H9 (cell line): Measurements from ENCODE around the gene SCFD2. TPM values are rescaled to one million over a fixed set of nuclear protein-coding genes. Genes with fewer than 3 reads are reported as not detected.

Experiments used
- DNase-seq: peaks from one replicate; pipeline ENCODE4 v3.0.0-alpha.2; 2017
- H2AFZ ChIP-seq: one replicate; pipeline ENCODE4 v1.6.1; 2013; ENCODE audit warnings: mild to moderate bottlenecking, low read length, control low read depth, moderate library complexity
- H2AK5ac ChIP-seq: 2 replicates; pipeline ENCODE4 v1.6.1; 2013; ENCODE audit warnings: low read length, control low read depth, mixed read lengths; ENCODE audit not compliant: insufficient read length
- H2BK120ac ChIP-seq: one replicate; pipeline ENCODE4 v1.6.1; 2013; ENCODE audit warnings: low read depth, mild to moderate bottlenecking, low read length, control low read depth, inconsistent platforms; ENCODE audit not compliant: poor library complexity, severe bottlenecking
- H2BK12ac ChIP-seq: 2 replicates; pipeline ENCODE4 v1.6.1; 2013; ENCODE audit warnings: low read length, control low read depth, mixed read lengths, low read depth; ENCODE audit not compliant: insufficient read length
- H2BK15ac ChIP-seq: 2 replicates; pipeline ENCODE4 v1.6.1; 2013; ENCODE audit warnings: low read depth, low read length, control low read depth
- H2BK20ac ChIP-seq: one replicate; pipeline ENCODE4 v1.6.1; 2013; ENCODE audit warnings: low read depth, mild to moderate bottlenecking, low read length, control low read depth, inconsistent platforms; ENCODE audit not compliant: poor library complexity, severe bottlenecking
- H2BK5ac ChIP-seq: 2 replicates; pipeline ENCODE4 v1.6.1; 2013; ENCODE audit warnings: low read length, control low read depth, mixed read lengths; ENCODE audit not compliant: insufficient read length
- H3K14ac ChIP-seq: 2 replicates; pipeline ENCODE4 v1.6.1; 2013; ENCODE audit warnings: low read length, control low read depth; ENCODE audit not compliant: insufficient read depth
- H3K18ac ChIP-seq: 2 replicates; pipeline ENCODE4 v1.6.1; 2013; ENCODE audit warnings: low read depth, mild to moderate bottlenecking, mixed read lengths, low read length, control low read depth; ENCODE audit not compliant: insufficient read length
- H3K23ac ChIP-seq: 2 replicates; pipeline ENCODE4 v1.6.1; 2013; ENCODE audit warnings: low read length, control low read depth, mixed read lengths, low read depth; ENCODE audit not compliant: insufficient read length
- H3K23me2 ChIP-seq: 2 replicates; pipeline ENCODE4 v1.6.1; 2013; ENCODE audit warnings: low read depth, mild to moderate bottlenecking, mixed read lengths, low read length, control low read depth; ENCODE audit not compliant: insufficient read length, poor library complexity, severe bottlenecking
- H3K27ac ChIP-seq: 2 replicates; pipeline ENCODE4 v1.5.1; 2013; ENCODE audit warnings: low read length, control low read depth, mixed read lengths, low read depth; ENCODE audit not compliant: insufficient read length
- H3K27me3 ChIP-seq: 2 replicates; pipeline ENCODE4 v1.6.1; 2013; ENCODE audit warnings: low read length, control low read depth, inconsistent platforms; ENCODE audit not compliant: insufficient read depth
- H3K4ac ChIP-seq: 2 replicates; pipeline ENCODE4 v1.6.1; 2013; ENCODE audit warnings: low read depth, mild to moderate bottlenecking, control low read depth, inconsistent platforms, low read length, moderate library complexity
- H3K4me1 ChIP-seq: 2 replicates; pipeline ENCODE4 v1.6.1; 2013; ENCODE audit warnings: low read length, control low read depth, inconsistent platforms; ENCODE audit not compliant: insufficient read depth
- H3K4me2 ChIP-seq: 2 replicates; pipeline ENCODE4 v1.6.1; 2013; ENCODE audit warnings: low read length, control low read depth, mixed read lengths; ENCODE audit not compliant: insufficient read length, insufficient read depth
- H3K56ac ChIP-seq: 2 replicates; pipeline ENCODE4 v1.6.1; 2013; ENCODE audit warnings: low read depth, mild to moderate bottlenecking, mixed read lengths, low read length, control low read depth; ENCODE audit not compliant: insufficient read length
- H3K79me1 ChIP-seq: 2 replicates; pipeline ENCODE4 v1.6.1; 2013; ENCODE audit warnings: low read depth, mild to moderate bottlenecking, moderate library complexity, low read length, control low read depth, inconsistent platforms; ENCODE audit not compliant: insufficient read depth, poor library complexity, severe bottlenecking
- H3K79me2 ChIP-seq: 2 replicates; pipeline ENCODE4 v1.6.1; 2013; ENCODE audit warnings: low read length, control low read depth, inconsistent platforms; ENCODE audit not compliant: insufficient read depth
- H3K9ac ChIP-seq: 2 replicates; pipeline ENCODE4 v1.6.1; 2013; ENCODE audit warnings: low read length, control low read depth, mixed read lengths; ENCODE audit not compliant: insufficient read length; ENCODE audit errors: extremely low read depth
- H3K9me3 ChIP-seq: one replicate; pipeline ENCODE4 v1.6.1; 2013; ENCODE audit warnings: low read depth, low read length, inconsistent platforms; ENCODE audit not compliant: control insufficient read depth
- H3T11ph ChIP-seq: one replicate; pipeline ENCODE4 v1.6.1; 2013; ENCODE audit warnings: mild to moderate bottlenecking, low read length, control low read depth, inconsistent platforms
- H4K20me1 ChIP-seq: one replicate; pipeline ENCODE4 v1.6.1; 2013; ENCODE audit not compliant: control insufficient read depth, insufficient read length, insufficient read depth
- H4K5ac ChIP-seq: 2 replicates; pipeline ENCODE4 v1.6.1; 2013; ENCODE audit warnings: low read depth, mild to moderate bottlenecking, mixed read lengths, low read length, control low read depth; ENCODE audit not compliant: insufficient read length
- H4K8ac ChIP-seq: replicated peaks from 2 replicates; pipeline ENCODE4 v1.6.1; 2013; ENCODE audit warnings: low read length, control low read depth, mixed read lengths, low read depth; ENCODE audit not compliant: insufficient read length
- H4K91ac ChIP-seq: 2 replicates; pipeline ENCODE4 v1.6.1; 2013; ENCODE audit warnings: low read depth, mild to moderate bottlenecking, moderate library complexity, mixed read lengths, low read length, control low read depth; ENCODE audit not compliant: insufficient read length
- H3K27ac Mint-ChIP-seq, 3 experiments: 2 replicates in 2 of 3; 3 replicates in 1 of 3; pipeline ENCODE4 v1.8.0; 2020 to 2021; ENCODE audit warnings: mixed read lengths in 3 of 3, mild to moderate bottlenecking in 1 of 3, moderate library complexity in 1 of 3
- H3K27me3 Mint-ChIP-seq: 2 replicates; pipeline ENCODE4 v1.8.0; 2021; ENCODE audit warnings: low read depth, mild to moderate bottlenecking, moderate library complexity, mixed read lengths
- H3K36me3 Mint-ChIP-seq, 3 experiments: 2 replicates in 2 of 3; 3 replicates in 1 of 3; pipeline ENCODE4 v1.8.0; 2020 to 2021; ENCODE audit warnings: low read depth in 3 of 3, mixed read lengths in 3 of 3; ENCODE audit not compliant: insufficient read depth in 1 of 3
- H3K4me1 Mint-ChIP-seq, 2 experiments: 2 replicates each; pipeline ENCODE4 v1.8.0; 2020; ENCODE audit warnings: mixed read lengths in 2 of 2
- H3K4me3 Mint-ChIP-seq, 2 experiments: 2 replicates in 1 of 2; 3 replicates in 1 of 2; pipeline ENCODE4 v1.8.0; 2020 to 2021; ENCODE audit warnings: mild to moderate bottlenecking in 2 of 2, mixed read lengths in 2 of 2, moderate library complexity in 1 of 2
- H3K9me3 Mint-ChIP-seq, 2 experiments: 2 replicates in 1 of 2; 3 replicates in 1 of 2; pipeline ENCODE4 v1.8.0; 2020; ENCODE audit warnings: mild to moderate bottlenecking in 2 of 2, mixed read lengths in 2 of 2, moderate library complexity in 1 of 2
- WGBS: extraction: QIAGEN DNeasy Blood & Tissue Kit; methylation state at CpG from one replicate; pipeline ENCODE4 v1.1.7; 2013; ENCODE audit warnings: missing lambda C conversion rate, low lambda C conversion rate, mixed read lengths; ENCODE audit not compliant: insufficient read length; ENCODE audit errors: extremely low coverage; 5-methylcytosine and 5-hydroxymethylcytosine counted together
- total RNA-seq: library from RNA; stranded (reverse); gene quantifications from 2 replicates; pipeline ENCODE4 v1.2.1, GENCODE V29; 2021
- TF ChIP-seq, protein P1 (sequence below): fragments of 200-600 bp; sonication (generic); conservative IDR thresholded peaks from 3 replicates; pipeline ENCODE4 v1.8.0; 2021; ENCODE audit warnings: antibody characterized with exemption, mild to moderate bottlenecking

SCFD2 gene
- total RNA-seq, 1 experiment from 2014 or later: 10.1 TPM

DNA sequence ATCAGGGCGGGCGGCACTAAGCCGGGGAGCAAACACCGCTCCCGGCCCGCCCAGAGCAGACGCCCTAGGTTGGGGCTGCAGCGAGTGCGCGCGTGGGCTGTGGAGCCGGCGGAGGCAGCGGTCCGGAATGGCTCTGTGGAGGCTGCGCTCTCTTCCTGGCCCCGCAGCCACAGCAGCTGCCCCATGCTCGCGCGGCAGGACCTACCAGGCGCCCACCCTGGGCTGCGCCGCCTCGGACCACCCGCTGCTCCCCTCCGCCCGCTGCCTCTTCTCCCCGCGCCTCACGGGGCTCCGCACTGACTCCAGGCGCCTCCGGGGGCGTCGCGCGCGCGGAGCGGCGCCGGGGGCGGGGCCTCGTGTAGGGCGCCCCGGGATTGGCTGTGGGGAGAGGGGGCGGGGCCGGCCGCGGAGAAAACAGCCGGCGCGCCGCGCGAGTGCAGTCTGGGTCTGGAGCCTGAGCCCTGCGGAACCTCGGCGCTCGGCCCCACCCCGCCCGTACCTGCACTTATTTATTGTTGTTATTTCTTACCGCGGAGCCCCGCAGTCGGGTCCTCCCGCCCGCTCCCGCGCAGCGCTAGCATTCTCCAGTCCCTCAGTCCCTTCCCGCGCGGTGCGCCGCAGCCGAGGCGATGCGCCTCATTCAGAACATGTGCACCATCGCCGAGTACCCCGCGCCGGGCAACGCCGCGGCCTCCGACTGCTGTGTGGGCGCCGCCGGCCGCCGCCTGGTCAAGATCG lies 503.8 kb downstream of the SCFD2 start, which contains the start of gene RASL11B:
TSS of gene RASL11B (plus strand) at position 439 of the 738 bp plus-strand sequence. CDS start at position 630, 191 bp downstream.
- Histone ChIP-seq H3K56ac (no peak within 1 kb of the TSS), H2BK120ac (no peak within 1 kb of the TSS), H3K18ac (peak within 1 kb of the TSS; percentile 72), H3K9ac (peak within 1 kb of the TSS; percentile 93), H3K27me3 (no peaks in the 10 kb centered on the region), H2BK5ac (no peak within 1 kb of the TSS), H3K27ac (no peak within 1 kb of the TSS), H3K79me1 (no peaks in the 10 kb centered on the region), H2AK5ac (no peak within 1 kb of the TSS), H3K14ac (peak within 1 kb of the TSS; percentile 88), H2BK20ac (no peak within 1 kb of the TSS), H4K5ac (no peak within 1 kb of the TSS), H4K8ac (no peak within 1 kb of the TSS), H4K91ac (no peak within 1 kb of the TSS), H3T11ph (no peak within 1 kb of the TSS), H2AFZ (no peak within 1 kb of the TSS), H2BK12ac (no peak within 1 kb of the TSS), H3K23me2 (peaks cover 13% of the 10 kb centered on the region), H3K23ac (no peak within 1 kb of the TSS), H3K9me3 (peaks cover 7% of the 10 kb centered on the region), H3K79me2 (peaks cover 8% of the 10 kb centered on the region; the same call in 1 of the 2 replicates), H2BK15ac (no peak within 1 kb of the TSS), H3K4me1 (peaks cover 7% of the 10 kb centered on the region), H4K20me1 (no peaks in the 10 kb centered on the region), H3K4ac (no peak within 1 kb of the TSS), H3K4me2 (peak within 1 kb of the TSS; percentile 94)
- Mint-ChIP-seq H3K4me3 (peak within 1 kb of the TSS; percentile 84 to 93), H3K27me3 (peaks cover 5% of the 10 kb centered on the region), H3K4me1 (peaks cover 53 to 62% of the 10 kb centered on the region in 2 experiments), H3K36me3 (peaks cover 48 to 60% (median 56%) of the 10 kb centered on the region in 3 experiments), H3K27ac (peak within 1 kb of the TSS; percentile 22 to 81 (median 79); a peak in 5 of 7 replicates), H3K9me3 (peaks cover 13 to 23% of the 10 kb centered on the region in 2 experiments; a peak in 4 of 5 replicates)
- TF ChIP-seq, protein P1, sequence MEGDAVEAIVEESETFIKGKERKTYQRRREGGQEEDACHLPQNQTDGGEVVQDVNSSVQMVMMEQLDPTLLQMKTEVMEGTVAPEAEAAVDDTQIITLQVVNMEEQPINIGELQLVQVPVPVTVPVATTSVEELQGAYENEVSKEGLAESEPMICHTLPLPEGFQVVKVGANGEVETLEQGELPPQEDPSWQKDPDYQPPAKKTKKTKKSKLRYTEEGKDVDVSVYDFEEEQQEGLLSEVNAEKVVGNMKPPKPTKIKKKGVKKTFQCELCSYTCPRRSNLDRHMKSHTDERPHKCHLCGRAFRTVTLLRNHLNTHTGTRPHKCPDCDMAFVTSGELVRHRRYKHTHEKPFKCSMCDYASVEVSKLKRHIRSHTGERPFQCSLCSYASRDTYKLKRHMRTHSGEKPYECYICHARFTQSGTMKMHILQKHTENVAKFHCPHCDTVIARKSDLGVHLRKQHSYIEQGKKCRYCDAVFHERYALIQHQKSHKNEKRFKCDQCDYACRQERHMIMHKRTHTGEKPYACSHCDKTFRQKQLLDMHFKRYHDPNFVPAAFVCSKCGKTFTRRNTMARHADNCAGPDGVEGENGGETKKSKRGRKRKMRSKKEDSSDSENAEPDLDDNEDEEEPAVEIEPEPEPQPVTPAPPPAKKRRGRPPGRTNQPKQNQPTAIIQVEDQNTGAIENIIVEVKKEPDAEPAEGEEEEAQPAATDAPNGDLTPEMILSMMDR: no peak
- peak; percentile 84 for DNase-seq
- no CpG with 5 or more reads among the region's 94 CpGs for WGBS
